PC-9 (cell line): Measurements from ENCODE around the gene PICK1.

ENCODE experiments used
- EZH2 ChIP-seq: fragments of 200-600 bp; sonication (generic); IDR thresholded peaks from 2 replicates; pipeline ENCODE4 v1.8.0; 2017; ENCODE audit warnings: antibody characterized with exemption, low read depth
- TF ChIP-seq, protein P1 (sequence below): fragments of 200-600 bp; sonication (generic); conservative IDR thresholded peaks from 2 replicates; pipeline ENCODE4 v1.6.1; 2017; ENCODE audit warnings: mixed run types, antibody characterized with exemption, mild to moderate bottlenecking, moderate library complexity

DNA sequence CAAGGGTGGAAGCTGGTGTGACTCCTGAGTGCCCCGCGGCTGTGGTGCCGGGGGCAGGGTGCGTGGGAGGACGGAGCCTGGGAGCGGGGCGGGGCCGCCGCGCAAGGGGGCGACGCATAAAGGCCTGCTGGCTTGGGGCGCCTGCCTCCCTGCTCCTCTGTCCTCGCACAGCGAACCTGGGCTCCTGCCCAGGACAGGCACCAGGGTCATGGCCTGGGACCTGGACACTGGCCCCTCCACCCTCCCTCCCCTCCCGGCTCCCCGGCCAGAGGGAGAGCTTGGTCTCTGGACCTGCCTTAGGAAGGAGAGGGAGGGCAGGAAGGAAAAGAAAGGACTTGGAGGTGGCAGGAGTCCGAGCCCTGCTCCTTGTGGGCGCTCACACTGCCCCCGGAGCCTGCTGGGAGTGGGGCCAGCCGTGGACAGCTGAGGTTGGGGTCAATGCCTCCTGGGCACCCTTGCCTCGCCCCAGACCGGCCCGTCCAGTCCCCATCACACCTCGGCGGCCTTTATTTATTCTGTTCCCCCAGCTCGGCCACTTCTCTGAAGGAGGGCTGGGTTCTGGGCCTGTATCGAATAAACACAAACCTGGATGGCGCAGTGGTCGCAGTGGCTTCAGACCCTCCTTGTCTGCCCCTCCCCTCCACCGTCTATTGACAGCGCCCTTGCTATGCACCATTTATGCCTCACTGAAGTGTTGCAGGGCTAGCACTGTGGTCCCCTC, 18.1 kb downstream of the PICK1 start:
- TF ChIP-seq, protein P1, sequence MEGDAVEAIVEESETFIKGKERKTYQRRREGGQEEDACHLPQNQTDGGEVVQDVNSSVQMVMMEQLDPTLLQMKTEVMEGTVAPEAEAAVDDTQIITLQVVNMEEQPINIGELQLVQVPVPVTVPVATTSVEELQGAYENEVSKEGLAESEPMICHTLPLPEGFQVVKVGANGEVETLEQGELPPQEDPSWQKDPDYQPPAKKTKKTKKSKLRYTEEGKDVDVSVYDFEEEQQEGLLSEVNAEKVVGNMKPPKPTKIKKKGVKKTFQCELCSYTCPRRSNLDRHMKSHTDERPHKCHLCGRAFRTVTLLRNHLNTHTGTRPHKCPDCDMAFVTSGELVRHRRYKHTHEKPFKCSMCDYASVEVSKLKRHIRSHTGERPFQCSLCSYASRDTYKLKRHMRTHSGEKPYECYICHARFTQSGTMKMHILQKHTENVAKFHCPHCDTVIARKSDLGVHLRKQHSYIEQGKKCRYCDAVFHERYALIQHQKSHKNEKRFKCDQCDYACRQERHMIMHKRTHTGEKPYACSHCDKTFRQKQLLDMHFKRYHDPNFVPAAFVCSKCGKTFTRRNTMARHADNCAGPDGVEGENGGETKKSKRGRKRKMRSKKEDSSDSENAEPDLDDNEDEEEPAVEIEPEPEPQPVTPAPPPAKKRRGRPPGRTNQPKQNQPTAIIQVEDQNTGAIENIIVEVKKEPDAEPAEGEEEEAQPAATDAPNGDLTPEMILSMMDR, result no peak
- no peak for TF ChIP-seq EZH2
